HEK293T (cell line): Measurements from ENCODE around the gene SH3TC1.

Experiments
- CTCF ChIA-PET: fragments of 350-600 bp; formaldehyde crosslinking; extraction: SDS; loops from one replicate; lab custom pipeline; 2021; ENCODE audit warnings: antibody characterized with exemption, inconsistent platforms; lab: Yijun Ruan, JAX
- POLR2A ChIA-PET: fragments of 350-600 bp; formaldehyde crosslinking; extraction: SDS; loops from one replicate; lab custom pipeline; 2020; ENCODE audit warnings: antibody characterized with exemption, inconsistent platforms; lab: Yijun Ruan, JAX
- DNase-seq: peaks from one replicate; pipeline ENCODE4 v3.0.0; 2012; ENCODE audit warnings: mixed read lengths; ENCODE audit errors: extremely low spot score
- ARNT ChIP-seq: fragments of 450-650 bp; IDR thresholded peaks from 2 replicates; pipeline ENCODE4 v1.6.1; 2017; ENCODE audit warnings: mild to moderate bottlenecking
- BHLHE40 ChIP-seq: fragments of 450-650 bp; IDR thresholded peaks from 2 replicates; pipeline ENCODE4 v1.6.1; 2016; ENCODE audit warnings: mild to moderate bottlenecking, moderate library complexity, borderline replicate concordance
- CTBP1 ChIP-seq: fragments of 450-650 bp; IDR thresholded peaks from 2 replicates; pipeline ENCODE4 v1.6.1; 2016; ENCODE audit warnings: borderline replicate concordance
- ELF4 ChIP-seq: fragments of 450-650 bp; IDR thresholded peaks from 2 replicates; pipeline ENCODE4 v1.6.1; 2017; ENCODE audit warnings: antibody characterized with exemption
- FOXA1 ChIP-seq: fragments of 450-650 bp; IDR thresholded peaks from 2 replicates; pipeline ENCODE4 v1.6.1; 2016; ENCODE audit warnings: mild to moderate bottlenecking
- FOXK2 ChIP-seq: fragments of 450-650 bp; IDR thresholded peaks from 2 replicates; pipeline ENCODE4 v1.6.1; 2016; ENCODE audit warnings: mild to moderate bottlenecking
- FOXM1 ChIP-seq: fragments of 450-650 bp; IDR thresholded peaks from 2 replicates; pipeline ENCODE4 v1.6.1; 2017; ENCODE audit warnings: mild to moderate bottlenecking, borderline replicate concordance
- HDGF ChIP-seq: fragments of 450-650 bp; IDR thresholded peaks from 2 replicates; pipeline ENCODE4 v1.6.1; 2017; ENCODE audit warnings: antibody characterized with exemption, borderline replicate concordance
- L3MBTL2 ChIP-seq: fragments of 450-650 bp; conservative IDR thresholded peaks from 2 replicates; pipeline ENCODE4 v1.6.1; 2016; ENCODE audit warnings: mild to moderate bottlenecking
- LEF1 ChIP-seq: fragments of 450-650 bp; IDR thresholded peaks from 2 replicates; pipeline ENCODE4 v1.6.1; 2017; ENCODE audit warnings: mild to moderate bottlenecking, borderline replicate concordance
- NFRKB ChIP-seq: fragments of 450-650 bp; IDR thresholded peaks from 2 replicates; pipeline ENCODE4 v1.6.1; 2016; ENCODE audit warnings: mild to moderate bottlenecking, moderate library complexity
- PKNOX1 ChIP-seq: fragments of 450-650 bp; IDR thresholded peaks from 2 replicates; pipeline ENCODE4 v1.6.1; 2016
- SP1 ChIP-seq: fragments of 450-650 bp; IDR thresholded peaks from 2 replicates; pipeline ENCODE4 v1.6.1; 2017
- SUZ12 ChIP-seq: fragments of 450-650 bp; IDR thresholded peaks from 2 replicates; pipeline ENCODE4 v1.6.1; 2016; ENCODE audit warnings: mild to moderate bottlenecking
- TARDBP ChIP-seq: fragments of 450-650 bp; IDR thresholded peaks from 2 replicates; pipeline ENCODE4 v1.6.1; 2016
- ZNF384 ChIP-seq: fragments of 450-650 bp; IDR thresholded peaks from 2 replicates; pipeline ENCODE4 v1.6.1; 2016

SH3TC1 gene

GRCh38 chr4:8282134-8282641, 83.1 kb downstream of the SH3TC1 start:
- no peak for TF ChIP-seq PKNOX1
- TF ChIP-seq CTBP1 = no peak
- no peak for TF ChIP-seq FOXA1
- no peak for TF ChIP-seq ZNF384
- TF ChIP-seq FOXK2 = no peak
- TF ChIP-seq SP1 = no peak
- no peak for TF ChIP-seq LEF1
- no peak for TF ChIP-seq NFRKB
- no peak for TF ChIP-seq ARNT
- TF ChIP-seq HDGF = no peak
- no peak for TF ChIP-seq TARDBP
- TF ChIP-seq FOXM1 = no peak
- no peak for TF ChIP-seq ELF4
- no peak for TF ChIP-seq SUZ12
- POLR2A ChIA-PET = no interaction called here
- CTCF ChIA-PET = no interaction called here
- no peak for DNase-seq

- no peak for TF ChIP-seq FOXK2
- no peak for TF ChIP-seq SP1
- no peak for TF ChIP-seq FOXM1
- no peak for TF ChIP-seq PKNOX1
- TF ChIP-seq NFRKB = no peak
- TF ChIP-seq BHLHE40 = no peak
- no peak for TF ChIP-seq L3MBTL2
- no peak for TF ChIP-seq SUZ12
- no peak for TF ChIP-seq ELF4
- no peak for TF ChIP-seq ARNT
- no peak for TF ChIP-seq CTBP1
- TF ChIP-seq FOXA1 = no peak
- ChIA-PET POLR2A (no interaction called here), CTCF (no interaction called here)
- no peak for DNase-seq
These were observed 83.7 kb downstream of the SH3TC1 start for GRCh38 chr4:8282742-8283141.

GRCh38 chr4:8283161-8283560, 84.1 kb downstream of the SH3TC1 start:
- POLR2A ChIA-PET = no interaction called here
- no peak for DNase-seq
- no peak for TF ChIP-seq SP1
- no peak for TF ChIP-seq L3MBTL2
- no peak for TF ChIP-seq BHLHE40
- no peak for TF ChIP-seq NFRKB
- TF ChIP-seq ELF4 = no peak
- no peak for TF ChIP-seq TARDBP
- no peak for TF ChIP-seq ARNT
- TF ChIP-seq PKNOX1 = no peak
- no peak for TF ChIP-seq ZNF384
- no peak for TF ChIP-seq FOXA1
- no peak for TF ChIP-seq CTBP1
- no peak for TF ChIP-seq HDGF
- no peak for TF ChIP-seq FOXK2
- no peak for TF ChIP-seq LEF1
- TF ChIP-seq FOXM1 = no peak
- CTCF ChIA-PET = no interaction called here

- CTCF ChIA-PET = no interaction called here
- no peak for DNase-seq
- TF ChIP-seq CTBP1 = no peak
- no peak for TF ChIP-seq ARNT
- TF ChIP-seq FOXK2 = no peak
- no peak for TF ChIP-seq BHLHE40
- no peak for TF ChIP-seq NFRKB
- no peak for TF ChIP-seq PKNOX1
- no peak for TF ChIP-seq HDGF
- POLR2A ChIA-PET = no interaction called here
These were observed 84.6 kb downstream of the SH3TC1 start for GRCh38 chr4:8283631-8284121.

GRCh38 chr4:8284391-8284790, 85.3 kb downstream of the SH3TC1 start:
- ChIA-PET CTCF (no interaction called here), POLR2A (no interaction called here)
- no peak for DNase-seq
- no peak for TF ChIP-seq TARDBP
- no peak for TF ChIP-seq FOXM1
- no peak for TF ChIP-seq FOXK2
- TF ChIP-seq SUZ12 = no peak
- no peak for TF ChIP-seq ZNF384
- TF ChIP-seq PKNOX1 = no peak
- TF ChIP-seq LEF1 = no peak
- no peak for TF ChIP-seq ARNT
- TF ChIP-seq SP1 = no peak
- no peak for TF ChIP-seq BHLHE40
- TF ChIP-seq L3MBTL2 = no peak
- TF ChIP-seq CTBP1 = no peak
- TF ChIP-seq FOXA1 = no peak
- no peak for TF ChIP-seq HDGF
- no peak for TF ChIP-seq NFRKB
- TF ChIP-seq ELF4 = no peak
